Caco-2 (cell line): ENCODE data around the gene KCNH4. TPM values are rescaled to one million over a fixed set of nuclear protein-coding genes. Genes with fewer than 3 reads are reported as not detected.

Source experiments
- BruUV-seq: library from RNA; stranded (reverse); fragments of 400-500 nt; replicated peaks from 2 replicates; lab custom pipeline; 2021; lab: Mats Ljungman, UMichigan
- CTCF ChIA-PET: fragments of 300-600 bp; sonication (Branson Sonifier 250); formaldehyde crosslinking; loops from one replicate; lab custom pipeline; 2022; ENCODE audit warnings: antibody characterized with exemption; lab: Charles Lee
- POLR2A ChIA-PET: fragments of 300-600 bp; sonication (Branson Sonifier 250); formaldehyde crosslinking; loops from one replicate; lab custom pipeline; 2022; ENCODE audit warnings: antibody characterized with exemption; lab: Charles Lee
- DNase-seq, 2 experiments: peaks; one replicate each; pipeline versions ENCODE4 v3.0.0 to v3.0.0-alpha.2; 2020 to 2022
- H3K27me3 ChIP-seq: replicated peaks from 2 replicates; pipeline ENCODE4 v1.6.0; 2011; ENCODE audit warnings: low read length; ENCODE audit not compliant: control insufficient read depth, insufficient read depth
- H3K36me3 ChIP-seq: 2 replicates; pipeline ENCODE4 v1.5.1; 2011; ENCODE audit warnings: low read length; ENCODE audit not compliant: control insufficient read depth, insufficient read depth
- H3K4me1 ChIP-seq: fragments of 250-450 bp; sonication (Bioruptor Pico); 2 replicates; pipeline ENCODE4 v1.5.1; 2020; ENCODE audit warnings: mild to moderate bottlenecking
- H3K4me3 ChIP-seq: 2 replicates; pipeline ENCODE4 v1.5.1; 2011; ENCODE audit warnings: low read depth, mild to moderate bottlenecking, control low read depth, low read length
- H3K9me3 ChIP-seq: fragments of 250-450 bp; sonication (Bioruptor Pico); 2 replicates; pipeline ENCODE4 v1.5.1; 2020; ENCODE audit warnings: mild to moderate bottlenecking, moderate library complexity
- H3K27ac Mint-ChIP-seq: one replicate; pipeline ENCODE4 v1.8.0; 2022; ENCODE audit warnings: mixed read lengths; ENCODE audit not compliant: unreplicated experiment
- H3K27me3 Mint-ChIP-seq: one replicate; pipeline ENCODE4 v1.8.0; 2022; ENCODE audit warnings: mixed read lengths; ENCODE audit not compliant: insufficient read depth, unreplicated experiment
- H3K36me3 Mint-ChIP-seq: one replicate; pipeline ENCODE4 v1.8.0; 2022; ENCODE audit warnings: mild to moderate bottlenecking, mixed read lengths; ENCODE audit not compliant: insufficient read depth, unreplicated experiment
- H3K4me1 Mint-ChIP-seq: one replicate; pipeline ENCODE4 v1.8.0; 2022; ENCODE audit warnings: low read depth, mixed read lengths; ENCODE audit not compliant: unreplicated experiment
- H3K4me3 Mint-ChIP-seq: one replicate; pipeline ENCODE4 v1.8.0; 2022; ENCODE audit warnings: mild to moderate bottlenecking, moderate library complexity, mixed read lengths; ENCODE audit not compliant: unreplicated experiment
- H3K9me3 Mint-ChIP-seq: one replicate; pipeline ENCODE4 v1.8.0; 2022; ENCODE audit warnings: mixed read lengths; ENCODE audit not compliant: unreplicated experiment
- intact Hi-C: fragments of 100-400 bp; cut with micrococcal nuclease; formaldehyde crosslinking; loops from one replicate; pipeline ENCODE4 v1.10.0; 2022; ENCODE audit not compliant: unreplicated experiment
- total RNA-seq: library from RNA; stranded (reverse); gene quantifications from 2 replicates; pipeline ENCODE4 v1.2.3, GENCODE V29; 2022
- TF ChIP-seq, protein P1 (sequence below), 2 experiments: fragments of 200-600 bp in 1 of 2; IDR thresholded peaks; 1 replicate in 1 of 2; 2 replicates in 1 of 2; pipeline versions ENCODE4 v1.5.1 to v1.8.0; 2011 to 2022; ENCODE audit warnings: antibody characterized with exemption in 1 of 2, control low read depth in 1 of 2, inconsistent platforms in 1 of 2, low read depth in 1 of 2, low read length in 1 of 2, mild to moderate bottlenecking in 1 of 2, moderate library complexity in 1 of 2; ENCODE audit not compliant: insufficient read depth in 1 of 2, severe bottlenecking in 1 of 2, unreplicated experiment in 1 of 2

Gene KCNH4
- total RNA-seq, 1 experiment from 2014 or later = 0.07 TPM

DNA sequence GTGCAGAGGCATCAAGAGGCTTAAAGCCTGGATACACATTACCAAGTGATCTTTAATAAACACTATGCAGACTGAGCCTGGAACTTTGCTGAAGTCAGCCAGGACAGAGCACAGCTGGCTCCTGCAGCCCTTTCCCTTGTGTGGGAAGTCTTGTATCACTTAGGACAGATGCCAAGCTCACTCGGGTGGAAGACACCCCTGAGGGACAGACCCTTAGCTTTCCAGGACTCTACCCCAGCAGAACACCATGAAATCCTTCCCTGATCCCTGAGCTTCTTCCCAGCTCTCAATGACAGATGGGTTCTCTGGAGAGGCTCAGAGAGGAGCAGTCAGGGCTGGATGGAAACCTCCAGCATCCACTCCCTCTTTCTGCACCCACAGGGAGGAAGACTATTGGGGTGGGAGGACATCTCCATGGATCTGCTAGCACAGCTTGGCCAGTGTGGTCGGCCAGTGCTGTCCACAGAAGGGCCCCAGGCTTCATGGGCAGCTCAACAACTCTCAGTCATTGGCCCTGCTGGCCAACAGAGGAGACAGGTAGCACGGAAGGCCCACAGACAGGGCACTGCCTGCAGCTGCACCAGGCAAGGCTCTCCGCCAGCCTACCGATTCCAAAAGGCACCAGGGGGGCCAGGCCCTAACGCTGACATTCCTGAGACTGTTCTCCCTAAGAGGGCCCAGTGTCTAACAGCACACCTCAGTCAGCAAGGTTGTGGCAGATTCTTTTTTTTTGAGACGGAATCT is 42.0 kb downstream of the KCNH4 start:
- intact Hi-C loops = no loop called here
- TF ChIP-seq, protein P1, sequence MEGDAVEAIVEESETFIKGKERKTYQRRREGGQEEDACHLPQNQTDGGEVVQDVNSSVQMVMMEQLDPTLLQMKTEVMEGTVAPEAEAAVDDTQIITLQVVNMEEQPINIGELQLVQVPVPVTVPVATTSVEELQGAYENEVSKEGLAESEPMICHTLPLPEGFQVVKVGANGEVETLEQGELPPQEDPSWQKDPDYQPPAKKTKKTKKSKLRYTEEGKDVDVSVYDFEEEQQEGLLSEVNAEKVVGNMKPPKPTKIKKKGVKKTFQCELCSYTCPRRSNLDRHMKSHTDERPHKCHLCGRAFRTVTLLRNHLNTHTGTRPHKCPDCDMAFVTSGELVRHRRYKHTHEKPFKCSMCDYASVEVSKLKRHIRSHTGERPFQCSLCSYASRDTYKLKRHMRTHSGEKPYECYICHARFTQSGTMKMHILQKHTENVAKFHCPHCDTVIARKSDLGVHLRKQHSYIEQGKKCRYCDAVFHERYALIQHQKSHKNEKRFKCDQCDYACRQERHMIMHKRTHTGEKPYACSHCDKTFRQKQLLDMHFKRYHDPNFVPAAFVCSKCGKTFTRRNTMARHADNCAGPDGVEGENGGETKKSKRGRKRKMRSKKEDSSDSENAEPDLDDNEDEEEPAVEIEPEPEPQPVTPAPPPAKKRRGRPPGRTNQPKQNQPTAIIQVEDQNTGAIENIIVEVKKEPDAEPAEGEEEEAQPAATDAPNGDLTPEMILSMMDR (IDR thresholded peaks at IDR 0.05; ENCODE audit: insufficient read depth in 1 of 2, low read depth in 1 of 2, low read length in 1 of 2, severe bottlenecking in 1 of 2, unreplicated experiment in 1 of 2) = no peak
- Histone ChIP-seq H3K27me3 (no peaks in the 10 kb centered on the region), H3K4me1 (peaks cover 13% of the 10 kb centered on the region), H3K36me3 (no peaks in the 10 kb centered on the region; the same call in none of the 2 replicates), H3K9me3 (no peaks in the 10 kb centered on the region), H3K4me3 (no peak overlapping the region)
- CTCF ChIA-PET = interaction anchor here (0.8 kb wide), 1 partner anchor 328 kb away, joined by 3 read pairs; no protein-coding TSS in a partner anchor
- Mint-ChIP-seq H3K27me3 (no peaks in the 10 kb centered on the region), H3K4me3 (no peak overlapping the region), H3K9me3 (no peaks in the 10 kb centered on the region), H3K27ac (no peak overlapping the region), H3K4me1 (peaks cover 6% of the 10 kb centered on the region), H3K36me3 (peaks cover 47% of the 10 kb centered on the region)
- POLR2A ChIA-PET = no interaction called here
- no peak for DNase-seq
- BruUV-seq = no TSS peak

DNA sequence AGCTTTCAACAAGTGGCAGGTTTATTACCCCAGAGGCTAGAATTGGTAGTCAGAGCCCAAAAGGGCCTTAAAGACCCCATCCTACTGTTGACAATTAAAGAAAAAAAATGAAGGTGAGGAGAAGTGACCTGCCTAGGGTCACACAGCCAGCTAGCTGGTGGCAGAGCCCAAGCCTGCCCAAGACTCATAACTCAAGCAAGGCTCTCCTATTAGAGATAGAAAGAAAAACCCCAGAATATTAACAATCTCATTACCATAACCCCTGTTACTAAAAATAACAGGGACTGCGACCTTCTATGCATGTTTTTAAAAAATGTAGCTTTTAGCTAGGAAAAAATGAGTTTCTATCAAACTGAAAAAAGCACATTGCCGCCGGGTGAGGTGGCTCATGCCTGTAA is 44.3 kb downstream of the KCNH4 start:
- peaks cover 31% of the 10 kb centered on the region for H3K36me3 Mint-ChIP-seq
- Histone ChIP-seq H3K9me3 (no peaks in the 10 kb centered on the region), H3K4me1 (peaks cover 13% of the 10 kb centered on the region), H3K36me3 (no peaks in the 10 kb centered on the region; the same call in 1 of the 2 replicates), H3K4me3 (no peak overlapping the region), H3K27me3 (no peaks in the 10 kb centered on the region)
- BruUV-seq = no TSS peak
- TF ChIP-seq, protein P1 (IDR thresholded peaks at IDR 0.05; ENCODE audit: insufficient read depth in 1 of 2, low read depth in 1 of 2, low read length in 1 of 2, severe bottlenecking in 1 of 2, unreplicated experiment in 1 of 2) = no peak
- intact Hi-C loops = no loop called here
- ChIA-PET CTCF (interaction anchor here (0.5 kb wide), 1 partner anchor 18 kb away, joined by 5 read pairs; no protein-coding TSS in a partner anchor), POLR2A (interaction anchor here (0.6 kb wide), 1 partner anchor 114 kb away, joined by 3 read pairs; no protein-coding TSS in a partner anchor)
- no peaks in the 10 kb centered on the region for H3K9me3 Mint-ChIP-seq
- no peak for DNase-seq
- peaks cover 6% of the 10 kb centered on the region for H3K4me1 Mint-ChIP-seq
- H3K27ac Mint-ChIP-seq = no peak overlapping the region
- no peaks in the 10 kb centered on the region for H3K27me3 Mint-ChIP-seq
- H3K4me3 Mint-ChIP-seq = no peak overlapping the region

DNA sequence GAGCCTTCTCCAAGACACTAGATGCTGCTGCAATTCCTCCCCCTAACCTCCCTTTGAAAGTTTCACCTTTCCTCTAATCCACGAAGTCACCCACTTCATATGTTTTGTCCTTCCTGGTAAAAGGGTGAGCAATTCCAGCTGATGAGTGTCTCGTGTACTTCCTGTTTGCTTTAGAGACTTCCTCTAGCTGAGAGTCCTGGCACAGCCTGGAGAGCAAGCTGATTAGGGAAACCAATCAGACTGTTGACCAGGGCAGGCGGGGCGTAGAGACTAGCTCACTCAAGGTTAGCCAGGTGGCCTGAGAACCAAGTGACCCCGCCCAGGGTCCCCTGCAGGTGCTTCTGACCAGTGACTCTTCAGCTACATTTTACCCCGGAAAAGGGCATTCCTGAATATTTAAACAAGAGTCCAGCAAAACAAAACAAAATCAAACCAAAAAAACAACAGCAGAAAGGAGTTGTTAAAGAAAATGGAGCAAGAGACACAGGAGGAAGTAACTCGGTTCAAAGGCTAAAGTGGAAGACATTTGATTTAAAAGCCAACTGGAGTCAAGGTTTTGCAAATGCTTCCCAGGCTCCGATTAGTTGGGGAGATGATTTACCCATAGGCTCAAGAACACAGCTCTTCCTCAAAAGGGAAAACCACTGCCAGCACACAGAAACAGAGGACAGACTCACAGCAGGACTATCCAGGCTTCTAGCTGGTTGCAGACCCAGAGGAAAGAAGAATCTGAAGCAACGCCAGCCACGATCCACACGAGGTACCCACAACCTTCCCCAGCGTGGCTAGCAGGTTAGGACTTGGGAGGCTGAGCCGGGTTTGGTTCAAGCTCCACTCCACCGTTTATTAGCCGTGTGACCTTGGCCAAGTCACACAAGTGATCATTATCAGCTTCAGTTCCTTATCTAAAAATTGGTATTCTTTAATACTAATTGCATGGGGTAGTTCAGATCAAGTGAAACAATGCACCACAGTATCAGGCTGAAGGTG is 45.0 kb downstream of the KCNH4 start:
- POLR2A ChIA-PET = interaction anchor here (0.6 to 1.3 kb wide), 4 partner anchors 15 to 547 kb away, joined by 3 to 5 read pairs (median 3); partner anchors contain the start of gene KAT2A
- peak; percentile 60 to 80 for DNase-seq
- Histone ChIP-seq H3K36me3 (no peaks in the 10 kb centered on the region), H3K27me3 (no peaks in the 10 kb centered on the region), H3K4me3 (no peak overlapping the region), H3K9me3 (no peaks in the 10 kb centered on the region), H3K4me1 (peaks cover 13% of the 10 kb centered on the region)
- H3K9me3 Mint-ChIP-seq = no peaks in the 10 kb centered on the region
- TF ChIP-seq, protein P1 (IDR thresholded peaks at IDR 0.05; ENCODE audit: insufficient read depth in 1 of 2, low read depth in 1 of 2, low read length in 1 of 2, severe bottlenecking in 1 of 2, unreplicated experiment in 1 of 2) = no peak
- peak overlapping the region; percentile 64 for H3K27ac Mint-ChIP-seq
- CTCF ChIA-PET = interaction anchor here (0.5 to 1.1 kb wide), 3 partner anchors 18 to 271 kb away, joined by 4 to 8 read pairs (median 5); partner anchors contain the start of gene KCNH4
- no peak overlapping the region for H3K4me3 Mint-ChIP-seq
- no TSS peak for BruUV-seq
- peaks cover 35% of the 10 kb centered on the region for H3K36me3 Mint-ChIP-seq
- H3K27me3 Mint-ChIP-seq = no peaks in the 10 kb centered on the region
- intact Hi-C loops = no loop called here
- peaks cover 6% of the 10 kb centered on the region for H3K4me1 Mint-ChIP-seq
